ENCODE data around the gene ACTL7A. TPM values are rescaled to one million over a fixed set of nuclear protein-coding genes. Genes with fewer than 3 reads are reported as not detected.

The ACTL7A gene, protein sequence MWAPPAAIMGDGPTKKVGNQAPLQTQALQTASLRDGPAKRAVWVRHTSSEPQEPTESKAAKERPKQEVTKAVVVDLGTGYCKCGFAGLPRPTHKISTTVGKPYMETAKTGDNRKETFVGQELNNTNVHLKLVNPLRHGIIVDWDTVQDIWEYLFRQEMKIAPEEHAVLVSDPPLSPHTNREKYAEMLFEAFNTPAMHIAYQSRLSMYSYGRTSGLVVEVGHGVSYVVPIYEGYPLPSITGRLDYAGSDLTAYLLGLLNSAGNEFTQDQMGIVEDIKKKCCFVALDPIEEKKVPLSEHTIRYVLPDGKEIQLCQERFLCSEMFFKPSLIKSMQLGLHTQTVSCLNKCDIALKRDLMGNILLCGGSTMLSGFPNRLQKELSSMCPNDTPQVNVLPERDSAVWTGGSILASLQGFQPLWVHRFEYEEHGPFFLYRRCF
- total RNA-seq = not detected in 3 replicates
- long read RNA-seq = 0 reads

DNA sequence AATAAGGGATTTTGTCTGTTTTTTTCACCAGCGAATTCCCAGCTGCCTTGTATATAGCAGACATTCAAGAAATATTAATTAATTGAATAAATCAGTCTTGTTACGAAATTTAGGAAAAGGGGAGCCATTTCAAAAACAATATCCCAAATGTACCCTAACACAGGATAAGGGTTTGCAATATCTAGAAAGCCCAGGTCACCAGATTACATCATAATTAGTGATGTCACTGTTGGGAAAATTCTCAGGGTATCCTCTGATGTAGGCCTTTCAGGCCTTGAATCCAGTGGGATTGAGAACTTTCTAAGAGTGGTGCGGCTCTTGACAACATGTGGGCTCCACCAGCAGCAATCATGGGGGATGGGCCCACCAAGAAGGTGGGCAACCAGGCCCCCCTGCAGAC is at the start of gene ACTL7A:
Gene ACTL7A (plus strand): TSS at position 270 of the 400 bp plus-strand sequence. CDS start 57 bp downstream, at position 327.
- no peak for DNase-seq (ENCODE audit: low spot score)
- no peaks in the 10 kb centered on the region for H3K27me3 Mint-ChIP-seq (ENCODE audit: low read depth)
- TF ChIP-seq, protein P1, sequence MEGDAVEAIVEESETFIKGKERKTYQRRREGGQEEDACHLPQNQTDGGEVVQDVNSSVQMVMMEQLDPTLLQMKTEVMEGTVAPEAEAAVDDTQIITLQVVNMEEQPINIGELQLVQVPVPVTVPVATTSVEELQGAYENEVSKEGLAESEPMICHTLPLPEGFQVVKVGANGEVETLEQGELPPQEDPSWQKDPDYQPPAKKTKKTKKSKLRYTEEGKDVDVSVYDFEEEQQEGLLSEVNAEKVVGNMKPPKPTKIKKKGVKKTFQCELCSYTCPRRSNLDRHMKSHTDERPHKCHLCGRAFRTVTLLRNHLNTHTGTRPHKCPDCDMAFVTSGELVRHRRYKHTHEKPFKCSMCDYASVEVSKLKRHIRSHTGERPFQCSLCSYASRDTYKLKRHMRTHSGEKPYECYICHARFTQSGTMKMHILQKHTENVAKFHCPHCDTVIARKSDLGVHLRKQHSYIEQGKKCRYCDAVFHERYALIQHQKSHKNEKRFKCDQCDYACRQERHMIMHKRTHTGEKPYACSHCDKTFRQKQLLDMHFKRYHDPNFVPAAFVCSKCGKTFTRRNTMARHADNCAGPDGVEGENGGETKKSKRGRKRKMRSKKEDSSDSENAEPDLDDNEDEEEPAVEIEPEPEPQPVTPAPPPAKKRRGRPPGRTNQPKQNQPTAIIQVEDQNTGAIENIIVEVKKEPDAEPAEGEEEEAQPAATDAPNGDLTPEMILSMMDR (IDR thresholded peaks at IDR 0.05) = no peak
- H3K27ac Mint-ChIP-seq (ENCODE audit: unreplicated experiment) = no peak within 1 kb of the TSS
- no peaks in the 10 kb centered on the region for H3K9me3 Mint-ChIP-seq (ENCODE audit: low read depth)
- peaks cover 1% of the 10 kb centered on the region for H3K36me3 Mint-ChIP-seq (ENCODE audit: low read depth)
- H3K4me3 Mint-ChIP-seq (ENCODE audit: unreplicated experiment) = no peak within 1 kb of the TSS
- H3K4me1 Mint-ChIP-seq (ENCODE audit: low read depth) = no peaks in the 10 kb centered on the region

DNA sequence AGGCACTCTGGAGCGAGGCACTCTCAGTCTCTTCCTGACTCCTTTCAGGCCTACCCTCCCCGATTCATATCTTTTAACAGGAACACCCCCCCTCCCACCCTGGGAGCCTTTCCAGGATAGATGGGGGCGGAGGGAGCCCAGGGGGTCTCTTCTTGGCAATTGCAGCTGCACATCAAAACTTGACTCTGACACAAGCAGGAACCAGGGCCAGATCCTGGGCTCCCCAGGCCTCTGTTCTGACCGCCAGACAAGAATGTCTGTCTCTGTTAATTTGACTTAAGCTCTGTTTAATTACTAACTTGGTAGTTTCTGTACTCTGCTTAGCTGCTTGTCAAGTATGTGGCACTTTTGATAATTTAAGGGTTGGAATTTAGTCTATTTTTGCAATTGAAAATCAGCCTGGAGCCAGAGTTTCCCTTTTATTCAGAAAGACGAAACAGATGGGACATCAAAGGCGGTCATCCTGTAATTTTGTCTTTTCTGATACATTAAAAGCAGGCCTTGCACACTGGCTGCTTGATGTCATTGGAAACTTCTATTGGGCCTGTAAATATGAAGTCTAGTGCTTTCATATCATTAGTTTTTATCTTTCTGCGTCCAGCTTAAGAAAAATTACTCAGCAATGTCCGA is 49.6 kb upstream of the ACTL7A start:
- no peaks in the 10 kb centered on the region for H3K9me3 Mint-ChIP-seq (ENCODE audit: low read depth)
- no peaks in the 10 kb centered on the region for H3K36me3 Mint-ChIP-seq (ENCODE audit: low read depth)
- H3K27ac Mint-ChIP-seq (ENCODE audit: unreplicated experiment) = no peak overlapping the region
- H3K4me1 Mint-ChIP-seq (ENCODE audit: low read depth) = peaks cover 17% of the 10 kb centered on the region
- no peak for DNase-seq (ENCODE audit: low spot score)
- H3K27me3 Mint-ChIP-seq (ENCODE audit: low read depth) = peaks cover 9% of the 10 kb centered on the region
- TF ChIP-seq, protein P1 (IDR thresholded peaks at IDR 0.05) = no peak
- no peak overlapping the region for H3K4me3 Mint-ChIP-seq (ENCODE audit: unreplicated experiment)

DNA sequence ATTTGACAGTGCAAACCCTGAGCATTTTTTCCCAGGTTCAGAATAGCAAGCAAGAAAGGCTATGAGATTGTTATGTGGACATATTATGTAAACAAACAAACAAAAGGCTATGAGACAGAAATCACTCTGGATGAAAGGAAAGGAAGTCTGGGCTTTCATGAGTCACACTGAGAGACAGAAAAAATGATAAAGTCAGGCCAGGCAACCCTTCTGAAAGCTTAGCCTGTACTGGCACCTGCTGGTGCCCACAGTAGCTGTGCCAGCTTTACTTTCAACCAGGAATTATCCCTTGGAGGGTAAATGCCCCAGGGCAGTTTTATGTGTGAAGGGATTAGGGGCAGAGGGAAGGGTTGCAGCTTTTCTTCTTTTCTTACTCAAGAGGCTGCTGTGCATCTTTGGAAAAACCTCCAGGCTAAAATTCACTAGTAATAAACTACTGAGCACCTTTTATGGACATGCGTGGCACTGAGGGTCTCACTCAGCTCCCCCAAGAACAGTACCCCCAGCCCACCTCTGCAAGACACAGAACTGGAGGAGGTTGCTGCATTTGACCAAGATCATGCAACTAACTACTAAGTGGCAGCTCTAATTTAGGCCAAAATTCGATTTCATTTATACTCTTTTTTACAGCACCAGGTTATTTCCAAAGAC is 48.0 kb upstream of the ACTL7A start:
- Mint-ChIP-seq H3K4me3 (ENCODE audit: unreplicated experiment) (no peak overlapping the region), H3K4me1 (ENCODE audit: low read depth) (peaks cover 17% of the 10 kb centered on the region), H3K9me3 (ENCODE audit: low read depth) (no peaks in the 10 kb centered on the region), H3K27me3 (ENCODE audit: low read depth) (peaks cover 6% of the 10 kb centered on the region), H3K27ac (ENCODE audit: unreplicated experiment) (no peak overlapping the region), H3K36me3 (ENCODE audit: low read depth) (no peaks in the 10 kb centered on the region)
- DNase-seq (ENCODE audit: low spot score) = no peak
- TF ChIP-seq, protein P1 (IDR thresholded peaks at IDR 0.05) = peak; percentile 81

DNA sequence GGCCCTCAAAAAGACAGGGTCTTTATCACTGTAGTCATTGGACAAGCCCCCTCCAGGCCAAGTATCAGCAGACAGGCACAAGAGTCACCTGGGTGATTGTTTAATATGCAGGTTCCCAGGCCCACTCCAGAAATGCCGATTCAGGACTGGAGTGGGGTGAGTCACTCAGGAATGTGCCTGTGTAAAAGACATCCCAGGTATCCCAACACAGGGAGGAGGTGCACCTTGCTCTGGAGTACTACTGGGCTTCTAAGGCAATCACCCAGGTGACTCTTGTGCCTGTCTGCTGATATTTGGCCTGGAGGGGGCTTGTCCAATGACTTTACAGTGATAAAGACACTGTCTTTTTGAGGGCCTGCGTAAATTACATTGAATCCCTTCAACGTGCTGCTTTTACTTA is 46.9 kb upstream of the ACTL7A start:
- peaks cover 17% of the 10 kb centered on the region for H3K4me1 Mint-ChIP-seq (ENCODE audit: low read depth)
- H3K27ac Mint-ChIP-seq (ENCODE audit: unreplicated experiment) = no peak overlapping the region
- peaks cover 3% of the 10 kb centered on the region for H3K27me3 Mint-ChIP-seq (ENCODE audit: low read depth)
- TF ChIP-seq, protein P1 (IDR thresholded peaks at IDR 0.05) = no peak
- no peaks in the 10 kb centered on the region for H3K9me3 Mint-ChIP-seq (ENCODE audit: low read depth)
- H3K4me3 Mint-ChIP-seq (ENCODE audit: unreplicated experiment) = no peak overlapping the region
- H3K36me3 Mint-ChIP-seq (ENCODE audit: low read depth) = no peaks in the 10 kb centered on the region
- DNase-seq (ENCODE audit: low spot score) = no peak

DNA sequence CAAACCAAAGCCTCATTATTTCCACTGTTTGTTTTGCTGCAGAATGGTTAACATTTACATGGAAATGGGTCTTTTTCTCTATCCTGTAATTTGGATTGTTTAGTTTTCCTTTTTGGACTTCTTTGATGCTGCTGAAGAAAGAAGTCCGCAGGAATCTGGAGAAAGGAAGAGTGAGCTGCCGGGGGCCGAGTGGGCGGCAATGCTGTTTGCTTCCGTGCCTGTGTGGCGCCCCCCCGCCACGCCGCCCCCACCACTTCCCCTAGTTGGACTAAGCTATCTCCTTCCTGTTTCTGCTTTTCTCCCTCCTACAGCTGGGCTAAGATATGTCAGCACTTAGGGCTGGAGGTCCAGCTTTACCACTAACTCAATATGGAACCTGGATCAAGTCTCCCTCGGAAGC is 46.0 kb upstream of the ACTL7A start:
- Mint-ChIP-seq H3K4me1 (ENCODE audit: low read depth) (peaks cover 17% of the 10 kb centered on the region), H3K9me3 (ENCODE audit: low read depth) (no peaks in the 10 kb centered on the region), H3K27ac (ENCODE audit: unreplicated experiment) (no peak overlapping the region), H3K36me3 (ENCODE audit: low read depth) (no peaks in the 10 kb centered on the region), H3K27me3 (ENCODE audit: low read depth) (peaks cover 3% of the 10 kb centered on the region), H3K4me3 (ENCODE audit: unreplicated experiment) (no peak overlapping the region)
- DNase-seq (ENCODE audit: low spot score) = no peak
- TF ChIP-seq, protein P1 (IDR thresholded peaks at IDR 0.05) = no peak
